ENCODE results near the gene IQCM. TPM values are rescaled to one million over a fixed set of nuclear protein-coding genes. Genes with fewer than 3 reads are reported as not detected.
A peak's percentile ranks its signal among the peaks of the same experiment; 100 is the strongest.

Gene IQCM
- polyA plus RNA-seq, 1 of the 3 experiments (the other 2 are of a cell fraction): not detected

GRCh38 chr4:149521611-149522425, 293.8 kb downstream of the IQCM start:
- Histone ChIP-seq H3K9me2 (no peaks in the 10 kb centered on the region), H3K4me1 (ENCODE audit: control insufficient read depth in 1 of 2, insufficient read depth in 2 of 2, low read depth in 1 of 2, low read length in 1 of 2) (no peaks in the 10 kb centered on the region), H3K36me3 (replicated peaks in 1 of 2; ENCODE audit: control insufficient read depth in 1 of 2, insufficient read depth in 2 of 2, low read length in 1 of 2) (no peaks in the 10 kb centered on the region), H3K9me3 (no peaks in the 10 kb centered on the region), H3K27ac (ENCODE audit: low read depth in 2 of 2, low read length in 1 of 2) (no peak overlapping the region), H3K9ac (no peak overlapping the region), H3K79me2 (ENCODE audit: insufficient read depth) (no peaks in the 10 kb centered on the region), H3K4me2 (no peak overlapping the region), H3F3A (replicated peaks; ENCODE audit: insufficient read depth) (no peaks in the 10 kb centered on the region), H2AFZ (ENCODE audit: low read depth) (no peak overlapping the region), H3K27me3 (ENCODE audit: insufficient read depth) (no peaks in the 10 kb centered on the region), H4K20me1 (ENCODE audit: insufficient read depth) (no peaks in the 10 kb centered on the region), H3K4me3 (ENCODE audit: low read depth in 2 of 2, low read length in 1 of 2) (no peak overlapping the region)
- 6% methylated on average over 3 of the region's 3 CpGs for whole genome bisulfite sequencing (ENCODE audit: low lambda C conversion rate)
- no peak for TF ChIP-seq SIN3A (IDR thresholded peaks at IDR 0.05; ENCODE audit: borderline replicate concordance, low read depth, low read length)
- DNase-seq: no peak
- ChIA-PET POLR2A (no interaction called here), CTCF (interaction anchor here (0.5 kb wide), 1 partner anchor 53 kb away, joined by 3 read pairs; no protein-coding TSS in a partner anchor)

- Histone ChIP-seq H3K4me1 (ENCODE audit: control insufficient read depth in 1 of 2, insufficient read depth in 2 of 2, low read depth in 1 of 2, low read length in 1 of 2) (no peaks in the 10 kb centered on the region), H3F3A (replicated peaks; ENCODE audit: insufficient read depth) (no peaks in the 10 kb centered on the region), H3K27me3 (ENCODE audit: insufficient read depth) (no peaks in the 10 kb centered on the region), H3K9me2 (no peaks in the 10 kb centered on the region), H4K20me1 (ENCODE audit: insufficient read depth) (no peaks in the 10 kb centered on the region), H3K36me3 (replicated peaks in 1 of 2; ENCODE audit: control insufficient read depth in 1 of 2, insufficient read depth in 2 of 2, low read length in 1 of 2) (no peaks in the 10 kb centered on the region), H3K9ac (no peak overlapping the region), H3K9me3 (no peaks in the 10 kb centered on the region), H3K79me2 (ENCODE audit: insufficient read depth) (no peaks in the 10 kb centered on the region), H3K4me2 (no peak overlapping the region), H3K4me3 (ENCODE audit: low read depth in 2 of 2, low read length in 1 of 2) (no peak overlapping the region), H2AFZ (ENCODE audit: low read depth) (0 out of 2 replicates have a peak overlapping the region, but pooled peaks have one; percentile 22), H3K27ac (ENCODE audit: low read depth in 2 of 2, low read length in 1 of 2) (no peak overlapping the region)
- no peak for DNase-seq
- CTCF ChIA-PET: no interaction called here
- no peak for TF ChIP-seq NFIC (IDR thresholded peaks at IDR 0.05; ENCODE audit: borderline replicate concordance)
- TF ChIP-seq REST (IDR thresholded peaks at IDR 0.05; ENCODE audit: low read depth, low read length): no peak
- no peak for TF ChIP-seq PBX3 (IDR thresholded peaks at IDR 0.05)
- TF ChIP-seq RAD21 (IDR thresholded peaks at IDR 0.05; ENCODE audit: low read length): no peak
- no peak for TF ChIP-seq FOXM1 (IDR thresholded peaks at IDR 0.05; ENCODE audit: low read depth)
- TF ChIP-seq CTCF (IDR thresholded peaks at IDR 0.05): no peak
- no peak for TF ChIP-seq SIN3A (IDR thresholded peaks at IDR 0.05; ENCODE audit: borderline replicate concordance, low read depth, low read length)
- no peak for TF ChIP-seq MEF2A (IDR thresholded peaks at IDR 0.05; ENCODE audit: borderline replicate concordance, low read depth)
- TF ChIP-seq POLR2AphosphoS5 (IDR thresholded peaks at IDR 0.05; ENCODE audit: low read depth, low read length): no peak
- no peak for TF ChIP-seq NRF1 (IDR thresholded peaks at IDR 0.05; ENCODE audit: low read depth, low read length)
- TF ChIP-seq TEAD4 (IDR thresholded peaks at IDR 0.05; ENCODE audit: borderline replicate concordance, insufficient read depth): no peak
- POLR2A ChIA-PET: no interaction called here
Measured at GRCh38 chr4:149518471-149518870, 297.2 kb downstream of the IQCM start.

Data from SK-N-SH (cell line).